HG03457 (cell line): ENCODE data around the gene DEFB112.

Source experiments
- ATAC-seq: cut with Tn5 transposase; IDR thresholded peaks from one replicate; pipeline ENCODE4 v1.9.1; 2021; ENCODE audit warnings: moderate number of reproducible peaks; ENCODE audit not compliant: unreplicated experiment

DEFB112 gene

GRCh38 chr6:50049829-50050228, at the start of gene DEFB112:
Gene DEFB112, minus strand, starts transcription at chr6:50049929. Its CDS starts 60 bp downstream, at chr6:50049869.
- ATAC-seq, result no peak

GRCh38 chr6:50098641-50098993, 48.9 kb upstream of the DEFB112 start:
- no peak for ATAC-seq

GRCh38 chr6:50097966-50098640, 48.4 kb upstream of the DEFB112 start:
- no peak for ATAC-seq

- ATAC-seq, result no peak
Observed at GRCh38 chr6:50096296-50096695, 46.6 kb upstream of the DEFB112 start.

- ATAC-seq, result no peak
Observed at GRCh38 chr6:50093938-50094272, 44.2 kb upstream of the DEFB112 start.

GRCh38 chr6:50093116-50093937, 43.6 kb upstream of the DEFB112 start:
- no peak for ATAC-seq

GRCh38 chr6:50091641-50092040, 41.9 kb upstream of the DEFB112 start:
- no peak for ATAC-seq

GRCh38 chr6:50089911-50090310, 40.2 kb upstream of the DEFB112 start:
- ATAC-seq, result no peak

GRCh38 chr6:50087231-50087954, 37.7 kb upstream of the DEFB112 start:
- no peak for ATAC-seq

GRCh38 chr6:50077385-50077784, 27.7 kb upstream of the DEFB112 start:
- no peak for ATAC-seq

GRCh38 chr6:50076431-50076830, 26.7 kb upstream of the DEFB112 start:
- no peak for ATAC-seq

- ATAC-seq, result no peak
Observed at GRCh38 chr6:50071921-50072320, 22.2 kb upstream of the DEFB112 start.

GRCh38 chr6:50070101-50070500, 20.4 kb upstream of the DEFB112 start:
- no peak for ATAC-seq

GRCh38 chr6:50062051-50062450, 12.3 kb upstream of the DEFB112 start:
- ATAC-seq, result no peak

GRCh38 chr6:50056242-50056641, 6.5 kb upstream of the DEFB112 start:
- no peak for ATAC-seq

- ATAC-seq, result no peak
Observed at GRCh38 chr6:50047026-50047425, 2.7 kb downstream of the DEFB112 start.

- no peak for ATAC-seq
Observed at GRCh38 chr6:50030777-50031562, 18.8 kb downstream of the DEFB112 start.

- no peak for ATAC-seq
Observed at GRCh38 chr6:50030350-50030749, 19.4 kb downstream of the DEFB112 start.

- ATAC-seq, result no peak
Observed at GRCh38 chr6:50025258-50025657, 24.5 kb downstream of the DEFB112 start.

GRCh38 chr6:50021894-50022293, 27.8 kb downstream of the DEFB112 start, which contains the start of gene DEFB110:
Gene DEFB110, minus strand, starts transcription at chr6:50021994. Its CDS starts 59 bp downstream, at chr6:50021935.
- ATAC-seq, result no peak

GRCh38 chr6:50007819-50008218, 41.9 kb downstream of the DEFB112 start:
- no peak for ATAC-seq
